ENCODE measurements around the gene GHDC. TPM values are rescaled to one million over a fixed set of nuclear protein-coding genes. Genes with fewer than 3 reads are reported as not detected.
"Not testable (repeated sequence)": the region's sequence is repeated elsewhere in the genome, so short reads cannot be mapped to it uniquely, and the experiment has no call there.

The GHDC gene
- total RNA-seq, 1 donor from 2014 or later, result 7.1 TPM

DNA sequence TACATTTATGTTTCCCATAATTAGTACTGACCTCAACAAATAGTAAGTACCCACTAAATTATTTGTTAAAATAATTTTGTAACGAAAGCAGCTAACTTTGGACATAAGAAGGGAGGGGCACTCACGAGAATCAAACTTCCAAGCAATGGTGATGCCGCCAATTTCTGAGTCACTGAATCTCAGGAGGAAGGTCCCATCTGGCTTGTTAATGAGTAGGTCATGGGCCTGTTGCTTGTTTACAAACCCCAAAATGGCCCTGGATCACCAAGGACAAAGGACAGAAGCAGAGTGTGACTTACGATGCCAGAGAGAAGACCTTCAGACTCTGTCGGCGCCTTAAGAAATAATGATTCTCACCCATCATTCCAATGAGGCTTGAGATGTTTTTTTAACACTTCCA lies 15.8 kb upstream of the GHDC start:
- intact Hi-C loops (cut with DNase I), result no loop called here

DNA sequence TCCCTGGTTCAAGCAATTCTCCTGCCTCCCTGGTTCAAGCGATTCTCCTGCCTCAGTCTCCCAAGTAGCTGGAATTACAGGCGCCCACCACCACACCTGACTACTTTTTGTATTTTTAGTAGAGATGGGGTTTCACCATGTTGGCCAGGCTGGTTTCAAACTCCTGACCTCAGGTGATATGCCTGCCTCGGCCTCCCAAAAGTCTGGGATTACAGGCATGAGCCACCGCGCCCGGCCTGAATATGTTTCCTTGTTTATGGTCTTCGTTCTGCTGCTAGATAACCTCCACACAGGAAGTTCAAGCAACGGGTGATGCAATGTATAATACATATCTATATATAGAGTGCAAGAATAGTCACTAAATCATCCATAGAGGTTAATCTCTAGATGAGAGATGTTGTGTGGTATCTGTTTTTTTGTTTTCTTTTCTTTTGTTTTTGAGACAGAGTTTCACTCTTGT lies 11.9 kb upstream of the GHDC start:
- intact Hi-C loops (cut with DNase I); ATAC-seq: not testable (repeated sequence)

More for the DNA sequence above, 15.8 kb upstream of the GHDC start:
- peak; percentile 23 for ATAC-seq
- no peak for DNase-seq (ENCODE audit: missing footprints)

DNA sequence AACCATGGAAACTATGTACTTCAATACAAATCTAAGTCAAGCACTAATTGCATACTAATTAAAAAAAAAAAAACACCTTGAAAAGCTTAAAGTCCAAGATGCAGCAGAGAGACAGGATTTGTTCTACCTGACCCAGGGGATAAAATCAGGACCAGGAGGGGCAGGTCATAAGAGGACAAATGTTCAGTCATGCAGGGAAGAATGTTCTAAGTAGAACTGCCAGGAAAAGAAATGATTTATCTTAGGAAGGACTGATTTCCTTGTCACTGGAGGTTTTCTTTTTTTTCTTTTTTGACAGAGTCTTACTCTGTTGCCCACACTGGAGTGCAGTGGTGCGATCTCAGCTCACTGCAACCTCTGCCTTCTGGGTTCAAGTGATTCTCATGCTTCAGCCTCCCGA lies 9.1 kb upstream of the GHDC start:
- DNase-seq (ENCODE audit: missing footprints) (no peak), ATAC-seq (no peak)
- intact Hi-C loops (cut with DNase I), result no loop called here

More for the DNA sequence above, 11.9 kb upstream of the GHDC start:
- DNase-seq (ENCODE audit: missing footprints), result not testable (repeated sequence)

DNA sequence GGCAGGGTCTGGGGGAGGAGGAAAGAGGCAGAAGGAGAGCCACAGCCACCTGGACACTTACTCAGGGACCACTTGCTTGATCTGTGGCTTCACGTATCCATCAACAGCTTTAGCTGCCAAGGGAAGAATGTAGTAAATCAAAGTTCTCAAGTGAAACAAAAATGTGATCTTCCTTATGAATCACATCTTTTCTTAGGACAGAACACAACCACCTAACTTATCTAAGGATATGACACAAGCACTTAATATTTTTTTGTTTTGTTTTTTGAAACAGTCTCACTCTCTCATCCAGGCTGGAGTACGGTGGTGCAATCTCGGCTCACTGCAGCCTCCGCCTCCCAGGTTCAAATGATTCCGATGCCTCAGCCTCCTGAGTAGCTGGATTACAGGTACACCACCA lies 8.4 kb upstream of the GHDC start:
- ATAC-seq, result no peak
- intact Hi-C loops (cut with DNase I), result no loop called here
- no peak for DNase-seq (ENCODE audit: missing footprints)

DNA sequence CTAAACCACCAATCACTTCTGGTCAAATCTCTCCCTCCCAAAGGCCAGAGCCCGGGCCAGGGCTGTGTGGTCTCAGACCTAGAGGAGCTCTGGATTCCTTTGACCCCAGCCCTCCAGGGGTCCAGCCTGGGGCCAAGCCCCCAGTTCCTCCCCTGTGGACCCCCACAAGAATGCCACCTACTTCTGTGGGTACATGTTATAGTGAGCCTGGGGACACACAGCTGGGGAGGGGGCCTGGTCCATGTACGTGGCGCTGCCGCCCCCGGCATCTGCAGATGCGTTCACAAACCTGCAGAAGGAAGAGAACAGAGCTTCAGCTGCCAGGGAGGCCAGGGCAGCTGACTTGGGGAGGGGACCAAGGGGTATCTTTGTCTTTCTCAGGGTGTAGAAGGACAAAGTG lies 7.9 kb upstream of the GHDC start:
- intact Hi-C loops (cut with DNase I), result no loop called here
- ATAC-seq (no peak), DNase-seq (ENCODE audit: missing footprints) (no peak)

DNA sequence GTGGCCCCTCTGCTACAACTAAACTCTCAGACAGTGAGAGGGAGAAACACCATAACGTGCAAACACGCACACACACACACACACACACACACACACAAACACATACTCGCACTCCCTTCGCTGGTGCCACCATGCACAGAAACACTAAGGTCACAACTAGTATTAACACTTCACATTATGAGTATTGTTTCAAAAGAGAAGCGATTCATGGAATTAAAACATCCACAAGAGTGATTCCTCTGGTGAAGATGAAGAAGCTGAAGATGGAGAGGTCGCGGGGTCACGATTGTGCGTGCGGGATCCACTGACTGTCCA lies 7.1 kb upstream of the GHDC start:
- ATAC-seq (no peak), DNase-seq (ENCODE audit: missing footprints) (no peak)
- intact Hi-C loops (cut with DNase I), result no loop called here

DNA sequence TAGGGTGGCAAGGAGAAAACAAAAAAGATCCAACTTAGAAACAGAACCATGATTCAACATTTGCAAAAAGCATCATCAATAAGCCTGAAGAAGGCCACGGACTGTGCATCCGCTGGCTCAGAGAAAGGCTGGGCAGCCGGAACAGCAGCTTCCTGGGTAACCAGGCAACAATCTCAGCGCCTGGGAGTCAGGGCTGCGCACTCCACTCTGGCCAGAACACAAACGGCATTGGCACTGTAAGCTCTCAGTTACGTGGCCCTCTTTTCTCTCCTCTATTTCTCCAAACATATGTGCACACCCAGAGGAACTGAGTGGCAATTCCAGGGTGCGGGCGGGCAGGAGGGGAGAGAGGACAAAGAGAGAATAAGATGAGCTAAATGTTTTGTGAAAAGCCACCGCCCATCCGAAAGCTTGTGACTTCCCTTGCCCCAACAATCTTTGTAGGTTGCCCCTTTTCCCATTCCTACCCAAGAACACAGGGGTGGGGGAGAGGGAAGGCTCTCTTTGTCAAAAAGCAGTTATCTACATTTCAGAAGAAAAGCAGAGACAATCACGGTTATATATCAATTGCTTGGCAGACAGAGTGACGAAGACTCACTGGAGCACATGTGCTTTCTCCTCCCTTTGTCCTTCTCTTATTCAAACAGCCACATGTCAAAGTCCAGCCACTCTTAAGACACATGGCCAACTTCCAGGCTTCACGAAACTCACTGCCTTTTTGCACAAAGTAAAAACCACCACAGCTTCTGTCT lies 6.6 kb upstream of the GHDC start:
- intact Hi-C loops (cut with DNase I), result no loop called here
- DNase-seq (ENCODE audit: missing footprints) (peak; percentile 84), ATAC-seq (peak; percentile 92)

DNA sequence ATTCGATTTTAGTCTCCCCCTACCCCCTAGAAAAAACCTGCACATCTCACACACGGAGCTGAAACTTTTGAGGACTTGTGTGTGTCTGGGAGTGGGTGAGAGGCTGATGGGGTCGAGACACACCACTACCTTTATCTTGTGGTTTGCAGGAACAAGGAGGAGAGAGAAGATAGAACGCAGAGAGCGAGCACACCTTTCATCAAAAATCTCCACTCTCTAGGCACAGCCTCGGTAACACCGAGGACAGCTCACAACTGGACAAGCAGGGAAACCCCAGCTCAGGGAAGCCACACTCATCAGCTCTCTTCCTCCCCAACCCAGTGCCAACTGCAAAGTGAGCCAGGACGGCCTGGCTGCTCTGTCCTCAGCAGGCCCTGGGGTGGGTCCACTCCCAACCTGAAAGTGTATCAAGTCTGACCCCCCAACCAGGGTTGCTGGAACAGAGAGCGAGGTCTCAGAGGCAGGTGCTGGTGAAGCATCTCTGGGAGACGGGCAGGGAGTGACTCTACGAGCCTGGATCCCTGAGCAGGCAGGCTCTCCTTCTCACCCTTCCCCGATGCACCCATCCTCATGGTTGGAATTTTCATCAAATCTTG lies 5.2 kb upstream of the GHDC start:
- intact Hi-C loops (cut with DNase I), result no loop called here
- ATAC-seq (no peak), DNase-seq (ENCODE audit: missing footprints) (no peak)

DNA sequence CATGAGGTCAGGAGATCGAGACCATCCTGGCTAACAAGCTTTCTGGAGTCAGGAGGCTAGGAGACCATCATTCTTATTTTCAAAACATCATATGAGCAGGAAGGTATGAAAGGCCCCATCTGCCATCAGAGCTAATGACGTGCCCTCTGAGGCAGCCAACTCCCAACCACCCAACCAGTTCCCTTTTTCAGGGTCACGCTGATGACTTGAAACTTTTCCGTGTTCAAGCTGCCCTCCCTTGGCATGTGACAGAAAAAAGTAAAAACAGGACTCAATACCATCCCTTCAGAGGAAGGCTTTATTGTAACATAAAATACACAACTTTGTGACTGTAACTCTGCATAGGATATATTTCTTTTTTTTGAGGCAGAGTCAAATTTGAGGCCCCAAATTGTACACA lies 4.6 kb upstream of the GHDC start:
- intact Hi-C loops (cut with DNase I), result no loop called here
- ATAC-seq, result no peak
- no peak for DNase-seq (ENCODE audit: missing footprints)

DNA sequence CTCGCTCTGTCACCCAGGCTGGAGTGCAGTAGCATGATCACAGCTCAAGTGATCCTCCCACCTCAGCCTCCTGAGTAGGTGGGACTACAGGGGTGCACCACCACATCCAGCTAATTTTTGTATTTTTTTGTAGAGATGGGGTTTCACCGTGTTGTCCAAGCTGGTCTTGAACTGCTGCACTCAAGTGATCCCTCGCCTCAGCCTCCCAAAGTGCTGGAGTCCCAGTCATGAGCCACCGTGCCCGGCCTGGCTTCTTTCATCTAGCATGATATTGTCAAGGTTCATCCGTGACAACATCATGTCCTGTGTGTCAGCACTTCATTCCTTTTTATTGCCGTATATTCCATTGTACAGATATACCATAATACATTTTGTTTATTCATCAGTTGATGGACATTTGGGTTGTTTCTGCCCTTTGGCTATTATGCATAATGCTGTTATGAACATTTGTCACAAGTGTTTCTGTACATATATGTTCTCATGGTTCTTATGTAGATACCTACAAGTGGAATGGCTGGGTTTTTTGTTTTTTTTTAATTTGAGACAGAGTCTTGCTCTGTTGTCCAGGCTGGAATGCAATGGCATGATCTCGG lies 3.4 kb upstream of the GHDC start:
- intact Hi-C loops (cut with DNase I), result no loop called here
- ATAC-seq, result no peak
- no peak for DNase-seq (ENCODE audit: missing footprints)

DNA sequence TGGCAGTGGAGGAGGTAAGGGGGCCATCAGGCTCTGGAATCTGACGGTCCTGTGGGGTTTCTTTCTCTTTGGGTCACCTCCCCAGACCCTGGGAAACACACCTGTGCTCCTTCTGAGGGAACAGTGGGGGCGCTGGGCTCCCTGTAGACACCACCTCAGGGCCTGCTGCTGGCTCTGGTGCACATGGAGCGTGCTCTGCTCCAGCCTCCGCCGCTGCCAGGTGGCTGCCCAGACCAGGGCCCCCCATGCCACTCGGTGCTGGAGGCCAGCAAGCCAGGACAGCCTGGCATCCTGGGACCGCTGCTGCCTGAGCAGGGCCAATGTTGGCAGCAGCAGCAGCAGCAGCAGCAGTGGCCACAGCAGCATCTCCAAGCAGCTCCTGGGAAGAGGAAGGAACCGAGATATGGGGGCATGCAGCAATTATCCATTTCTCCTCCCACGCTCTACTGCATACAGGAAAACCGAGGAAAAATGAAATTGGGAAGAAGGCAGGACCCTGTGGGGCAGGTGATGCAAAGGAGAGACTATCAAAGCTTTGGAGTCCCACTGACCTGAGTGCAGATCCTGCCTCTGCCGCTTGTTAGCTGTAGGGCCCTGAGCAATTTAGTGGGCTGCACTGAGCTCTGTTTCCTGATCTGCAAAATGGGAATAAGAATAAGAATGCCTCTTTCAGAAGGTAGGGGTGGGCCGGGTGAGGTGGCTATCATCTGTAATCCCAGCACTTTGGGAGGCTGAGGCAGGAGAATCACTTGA lies 902 bp downstream of the GHDC start:
- intact Hi-C loops (cut with DNase I), result no loop called here

DNA sequence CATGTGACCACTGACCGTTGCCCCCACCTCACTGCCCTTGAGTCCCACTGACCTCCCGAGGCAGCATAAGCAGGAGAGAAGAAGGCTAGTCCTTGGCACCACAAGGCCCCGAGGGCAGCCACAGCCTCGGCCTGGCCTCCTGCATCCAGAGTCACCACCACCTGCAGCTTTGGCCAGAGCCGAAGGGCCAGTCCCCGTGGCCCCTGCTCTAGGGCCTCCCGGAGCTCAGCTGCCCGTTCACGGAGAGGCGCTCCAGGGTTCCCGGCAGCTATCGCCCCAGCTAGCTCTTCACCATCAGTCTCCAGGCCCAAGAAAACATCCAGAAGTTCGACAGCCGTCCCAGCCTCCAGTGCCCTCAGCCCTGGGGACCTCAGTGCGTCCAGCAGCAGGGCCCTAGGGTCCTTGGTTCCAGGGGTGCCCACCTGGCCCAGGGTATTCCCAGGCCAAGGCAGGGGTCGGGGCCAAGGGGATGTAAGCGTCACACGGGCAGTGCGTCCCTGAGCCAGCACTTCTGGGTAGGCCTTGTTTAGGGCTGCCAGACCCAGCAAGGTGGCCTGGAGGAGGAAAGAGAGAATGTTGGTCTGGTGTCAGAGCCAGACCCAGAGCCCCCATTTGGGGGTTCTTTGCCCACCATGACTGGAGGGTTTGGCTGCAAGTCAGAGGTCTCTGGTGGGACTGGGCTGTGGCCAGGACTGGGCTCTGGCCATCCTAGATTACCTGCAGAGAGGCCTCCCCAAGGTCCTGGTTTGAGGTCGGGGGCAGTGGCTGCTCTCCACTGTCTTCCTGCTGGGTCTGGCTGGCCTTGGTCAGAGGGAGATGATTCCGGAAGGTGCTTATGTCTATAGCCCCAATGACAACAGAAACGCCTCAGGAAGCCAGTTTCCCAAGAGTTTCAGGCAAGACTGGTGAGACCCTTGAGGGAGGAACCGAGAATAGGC lies 1.8 kb downstream of the GHDC start:
- intact Hi-C loops (cut with DNase I), result no loop called here
- no peak for DNase-seq (ENCODE audit: missing footprints)
- no peak for ATAC-seq

More for the DNA sequence above, 902 bp downstream of the GHDC start:
- no peak for ATAC-seq
- DNase-seq (ENCODE audit: missing footprints), result no peak

DNA sequence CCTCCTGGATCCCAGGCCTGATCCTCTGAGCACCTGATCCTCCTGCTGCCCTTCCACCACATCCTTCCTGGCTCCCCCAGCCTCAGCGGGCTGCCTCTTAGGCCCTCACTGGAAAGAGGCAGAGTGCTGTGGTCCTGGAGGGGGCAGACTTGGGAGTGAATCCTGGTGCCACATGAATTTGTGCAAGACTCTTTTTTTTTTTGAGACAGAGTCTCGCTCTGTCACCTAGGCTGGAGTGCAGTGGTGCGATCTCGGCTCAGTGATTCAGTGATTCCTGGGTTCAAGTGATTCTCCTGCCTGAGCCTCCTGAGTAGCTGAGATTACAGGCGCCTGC lies 3.1 kb downstream of the GHDC start:
- ATAC-seq, result no peak

DNA sequence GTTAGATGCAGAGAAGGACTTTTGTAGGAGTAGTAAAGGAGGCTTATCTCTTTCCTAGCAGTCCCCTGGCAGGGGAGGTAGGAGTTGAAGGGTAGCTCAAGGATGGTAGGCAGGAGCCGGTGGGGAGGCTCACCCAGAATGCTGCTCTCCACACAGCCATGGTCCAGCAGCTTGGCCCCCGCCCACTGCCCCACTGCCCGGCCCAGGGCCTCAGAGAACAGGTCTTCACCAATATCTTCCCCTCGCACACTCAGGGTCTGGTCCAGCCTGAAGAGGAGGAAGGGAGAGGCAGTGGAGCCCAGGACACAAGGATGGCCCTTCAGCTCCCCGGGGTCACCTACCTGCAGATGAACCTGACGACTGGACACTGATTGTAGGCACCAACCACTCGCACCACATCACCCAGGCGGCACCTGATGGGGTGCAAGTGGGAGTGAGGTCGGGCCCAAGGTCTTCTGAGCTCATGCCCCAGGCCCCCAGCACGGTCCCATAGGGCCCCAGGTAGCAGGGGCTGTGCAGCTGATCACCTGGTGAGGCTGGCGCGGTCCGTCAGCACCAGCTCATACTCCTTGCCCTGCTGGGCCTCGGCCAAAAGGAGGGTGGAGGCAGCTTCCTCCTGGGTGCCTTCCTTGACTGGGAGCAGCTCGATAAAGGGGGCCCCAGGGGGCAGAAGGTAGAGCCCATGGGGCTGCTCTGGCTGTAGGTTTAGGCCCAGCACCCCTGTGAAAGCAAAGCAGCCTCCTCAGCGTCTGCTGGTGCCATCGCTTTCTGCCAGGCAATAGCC lies 3.6 kb downstream of the GHDC start:
- no peak for ATAC-seq
- no peak for DNase-seq (ENCODE audit: missing footprints)
- intact Hi-C loops (cut with DNase I), result no loop called here

More for the DNA sequence above, 3.1 kb downstream of the GHDC start:
- intact Hi-C loops (cut with DNase I), result no loop called here
- no peak for DNase-seq (ENCODE audit: missing footprints)

DNA sequence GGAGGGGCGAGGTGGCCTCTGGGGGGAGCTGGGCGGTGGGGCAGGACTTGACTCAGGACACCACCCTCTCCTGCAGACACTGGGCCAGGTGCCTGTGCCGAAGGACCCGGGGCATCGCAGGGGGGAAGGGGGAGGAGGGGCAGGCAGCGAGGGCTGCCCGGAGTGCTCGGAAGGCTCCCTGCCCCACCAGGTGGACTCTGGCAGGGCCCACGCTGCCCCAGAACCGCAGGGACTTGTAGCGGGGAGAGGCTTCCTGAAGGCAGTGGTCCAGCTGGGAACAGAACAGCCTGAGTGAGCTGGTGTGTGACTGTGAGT lies 4.7 kb downstream of the GHDC start:
- intact Hi-C loops (cut with DNase I), result loop anchor here (10.0 kb wide), 1 partner anchor 335 kb away; no protein-coding TSS in a partner anchor

DNA sequence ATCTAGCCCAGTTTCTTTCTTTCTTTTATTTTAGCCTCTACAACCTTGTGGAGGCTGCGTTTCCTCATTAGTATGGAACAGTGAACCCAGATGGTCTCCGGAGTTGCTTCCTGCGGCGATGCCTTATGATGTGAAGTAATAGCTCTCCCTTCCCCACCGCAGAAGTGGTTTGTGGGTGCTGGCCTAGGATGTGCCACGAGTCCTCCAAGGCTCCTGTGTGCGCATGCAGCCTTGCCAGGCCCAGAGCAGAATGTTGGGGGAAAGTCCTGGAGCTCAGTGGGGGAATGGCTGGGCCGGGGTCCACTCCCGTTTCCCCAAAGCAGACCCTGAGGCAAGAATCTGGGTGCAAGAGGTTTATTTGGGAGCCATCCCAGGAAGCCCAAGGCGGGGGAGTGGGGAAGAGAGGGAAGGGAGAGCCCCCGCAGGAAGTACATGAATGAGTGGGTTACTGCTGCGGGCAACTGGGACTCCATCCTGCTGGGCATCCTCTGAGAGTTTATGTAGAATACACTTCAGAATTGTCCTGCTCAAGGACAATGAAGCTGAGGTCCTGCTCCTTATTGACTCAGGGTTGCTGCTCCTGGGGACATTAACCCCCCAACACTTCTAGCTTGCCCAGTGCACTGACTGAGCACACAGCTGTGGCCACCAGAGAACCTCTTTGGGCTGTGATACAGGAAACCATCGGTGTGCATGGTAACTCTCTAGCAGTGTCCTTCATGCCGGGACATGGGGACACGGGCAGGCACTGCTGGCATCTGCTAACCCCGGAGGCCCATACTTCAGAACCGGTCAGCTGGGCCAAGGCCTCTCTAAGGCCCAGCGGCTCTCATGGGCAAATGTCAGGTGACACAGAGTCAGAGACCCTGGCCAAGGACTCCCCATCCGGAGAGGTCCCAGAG lies 5.3 kb downstream of the GHDC start:
- ATAC-seq (no peak), DNase-seq (ENCODE audit: missing footprints) (no peak)
- intact Hi-C loops (cut with DNase I), result loop anchor here (10.0 kb wide), 1 partner anchor 336 kb away; no protein-coding TSS in a partner anchor

More for the DNA sequence above, 4.7 kb downstream of the GHDC start:
- DNase-seq (ENCODE audit: missing footprints) (no peak), ATAC-seq (no peak)

DNA sequence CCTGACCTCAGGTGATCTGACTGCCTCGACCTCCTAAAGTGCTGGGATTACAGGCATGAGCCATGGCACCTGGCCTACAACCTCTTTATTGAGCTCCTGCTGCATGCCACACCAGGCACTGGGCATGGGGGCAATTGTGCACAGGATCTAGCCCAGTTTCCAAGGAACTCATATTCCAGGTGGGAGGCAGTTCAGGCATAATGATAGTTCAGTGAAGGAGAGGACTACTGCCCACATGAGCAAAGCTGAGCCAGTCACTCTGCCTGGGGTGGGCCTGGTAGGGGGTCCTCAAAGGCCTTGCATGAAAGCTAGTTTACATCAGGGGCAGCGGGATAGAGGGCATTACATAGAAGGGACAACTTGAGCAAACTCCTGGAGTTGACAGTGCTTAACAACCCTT lies 6.5 kb downstream of the GHDC start:
- ATAC-seq (no peak), DNase-seq (ENCODE audit: missing footprints) (peak; percentile 8)

More for the DNA sequence above, 6.5 kb downstream of the GHDC start:
- intact Hi-C loops (cut with DNase I), result loop anchor here (10.0 kb wide), 1 partner anchor 337 kb away; no protein-coding TSS in a partner anchor

Measured in Right ventricle myocardium inferior (tissue), 1 donor.